Heart right ventricle (tissue), 16 donors: Measurements from ENCODE around the gene FUT7. TPM values are rescaled to one million over a fixed set of nuclear protein-coding genes. Genes with fewer than 3 reads are reported as not detected.
A peak's percentile ranks its signal among the peaks of the same experiment; 100 is the strongest.

Experiments
- ATAC-seq, 8 donors: fragments of 200-7000 bp; cut with Tn5 transposase; one replicate each; pipeline ENCODE4 v1.9.1; 2020; ENCODE audit warnings: mild to moderate bottlenecking in 8 of 8, moderate library complexity in 8 of 8, moderate number of reproducible peaks in 1 of 8
- DNase-seq, 2 donors: peaks; one replicate each; pipeline ENCODE4 v3.0.0-alpha.2; 2020
- H3K27ac ChIP-seq, 10 donors: fragments of 200-600 bp; sonication (generic) in 2 of 10; one replicate each; pipeline versions ENCODE4 v1.5.0 to v1.8.0; 2020 to 2022; ENCODE audit warnings: mild to moderate bottlenecking in 3 of 10
- H3K27me3 ChIP-seq, 7 donors: fragments of 200-600 bp; one replicate each; pipeline ENCODE4 v1.8.0; 2021 to 2022; ENCODE audit warnings: mild to moderate bottlenecking in 2 of 7
- H3K36me3 ChIP-seq, 9 donors: fragments of 200-600 bp; sonication (generic) in 1 of 9; one replicate each; pipeline versions ENCODE4 v1.5.0 to v1.8.0; 2020 to 2022; ENCODE audit warnings: mild to moderate bottlenecking in 2 of 9
- H3K4me1 ChIP-seq, 9 donors: fragments of 200-600 bp; sonication (generic) in 1 of 9; one replicate each; pipeline versions ENCODE4 v1.5.0 to v1.8.0; 2020 to 2022; ENCODE audit warnings: mild to moderate bottlenecking in 4 of 9
- H3K4me3 ChIP-seq, 10 donors: fragments of 200-600 bp; sonication (generic) in 2 of 10; one replicate each; pipeline versions ENCODE4 v1.5.0 to v1.8.0; 2020 to 2022; ENCODE audit warnings: mild to moderate bottlenecking in 7 of 10, moderate library complexity in 2 of 10
- H3K9me3 ChIP-seq, 11 donors: fragments of 200-600 bp in 10 of 11; sonication (generic) in 2 of 11; one replicate each; pipeline versions ENCODE4 v1.5.0 to v1.8.0; 2013 to 2022; ENCODE audit warnings: mild to moderate bottlenecking in 2 of 11, control low read depth in 1 of 11, moderate library complexity in 1 of 11
- WGBS, 2 donors: extraction: QIAGEN DNeasy Blood & Tissue Kit; methylation state at CpG; one replicate each; pipeline ENCODE4 v1.1.7; 2013; ENCODE audit warnings: inconsistent platforms in 1 of 2; 5-methylcytosine and 5-hydroxymethylcytosine counted together
- intact Hi-C, 10 donors: fragments of 100-400 bp; cut with DNase I; formaldehyde crosslinking; loops; one replicate each; pipeline versions ENCODE4 v1.11.1 to v1.14.2; 2022
- polyA plus RNA-seq, 2 donors: library from polyadenylated mRNA; stranded (reverse); fragments of 200-250 nt; gene quantifications; one replicate each; pipeline ENCODE4 v1.2.3, GENCODE V29; 2013
- total RNA-seq, 10 donors: library from RNA; stranded (reverse); fragmentation: NEBNext Ultra II Directional in 3 of 10; extraction: Animal tissue kit (Norgen Biotek cat#: 25700) in 3 of 10; gene quantifications; one replicate each; pipeline versions ENCODE4 v1.2.1 to v1.2.4, GENCODE V29; 2021 to 2023
- TF ChIP-seq, protein P1 (sequence below), 9 donors: fragments of 200-600 bp; sonication (generic) in 2 of 9; IDR thresholded peaks; one replicate each; pipeline versions ENCODE4 v1.5.0 to v1.8.0; 2021 to 2022; ENCODE audit warnings: antibody characterized with exemption in 9 of 9, mild to moderate bottlenecking in 5 of 9, moderate library complexity in 1 of 9
- donor health status: Arrhythmogenic right ventricular cardiomyopathy.
- donor health status: ischemic (EF 13 %, LVEDD 7.1; RV severe dilation, severe dysfunction).
- donor health status: healthy with polysubstance abuse.
- donor health status: DM: no; HTN: yes; CAD: no.
- donor health status: DM: no; HTN: no; CAD: no.
- donor health status: ischemic (EF 25% LVEDD 6.9; RV normal size, moderate dysfunction).
- donor health status: ischemic (EF 25% LVEDD 5.7; RV mildly dilated, moderate dysfunction).
- donor health status: healthy.
- donor health status: DM: yes; HTN: yes; CAD: no.
- donor health status: Ischemic cardiomyopathy.
- donor health status: ischemic (EF 35%, LVEDD 5.7; RV mildly dilated, moderate dysfunction).
- donor health status: nonischemic (EF 11% LVEDD 7.7; RV severe dilation, severe dysfunction).
- donor health status: DM: yes; HTN: yes; CAD: no.
- donor health status: PGD.
- donor health status: ischemic (EF 29% LVEDD 5.4; RV normal size, mild dysfunction).
- donor health status: nonischemic (EF 23%, LVEDD 6.1; RV moderate dilation, normal function).

The FUT7 gene
- total and polyA plus RNA-seq, 12 donors = 0.07 to 0.30 (median 0.15) TPM; not detected in 5

DNA sequence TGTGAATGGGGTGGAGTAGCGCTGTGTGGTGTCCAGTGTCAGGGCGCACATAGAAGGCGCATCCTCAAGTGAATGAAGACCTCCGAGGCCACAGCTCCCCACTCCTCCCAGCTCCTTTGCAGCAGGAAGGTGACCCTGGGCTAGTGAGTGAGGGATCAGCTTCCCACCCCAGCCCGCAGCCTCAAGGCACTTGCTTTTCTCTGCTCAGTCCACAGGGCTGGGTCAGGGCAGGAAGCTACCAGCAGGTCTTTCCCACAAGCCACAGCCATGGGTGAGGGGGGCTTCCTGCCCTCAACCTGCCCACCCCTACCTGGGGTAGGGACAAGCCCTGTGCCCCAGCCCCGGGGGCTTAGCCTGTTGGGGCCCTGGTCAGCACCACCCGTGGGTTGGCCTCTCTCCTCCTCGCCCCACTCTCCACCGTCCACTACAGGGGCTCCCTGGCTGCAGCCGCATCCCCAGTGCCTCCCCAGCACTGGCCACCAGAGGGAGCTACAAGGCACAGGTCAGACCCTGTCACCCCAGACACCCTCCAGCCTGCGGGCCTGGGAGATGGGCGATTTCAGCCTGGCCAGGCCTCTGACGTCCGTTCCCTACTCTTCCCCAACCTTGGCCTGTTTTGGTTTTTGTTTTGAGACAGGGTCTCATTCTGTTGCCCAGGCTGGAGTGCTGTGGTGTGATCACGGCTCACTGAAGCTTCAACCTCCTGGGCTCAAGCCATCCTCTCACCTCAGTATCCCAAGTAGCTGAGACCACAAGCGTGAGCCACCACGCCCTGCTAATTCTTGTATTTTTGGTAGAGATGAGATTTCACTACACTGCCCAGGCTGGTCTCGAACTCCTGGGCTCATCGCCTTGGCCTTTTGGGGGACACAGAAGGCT, 2.6 kb downstream of the FUT7 start:
- ATAC-seq (peak; percentile 59 to 83 (median 70)), DNase-seq (peak; percentile 78 to 88)
- peak overlapping the region in 9 of 10 donors; percentile 1 to 88 (median 68) for H3K4me3 ChIP-seq
- peak overlapping the region in 3 of 10 donors; percentile 15 to 83 (median 53) for H3K27ac ChIP-seq
- H3K9me3 ChIP-seq = no peaks in the 10 kb centered on the region
- 32 to 33% methylated on average over 19 of the region's 19 CpGs for WGBS, 2 donors
- H3K4me1 ChIP-seq = peaks cover 12 to 55% (median 30%) of the 10 kb centered on the region in 9 donors
- intact Hi-C loops = loop anchor here in 3 of 10 donors (2.0 to 10.0 kb wide), 4 partner anchors 78 to 237 kb away; partner anchors contain the start of genes AJM1 (in 1 of the 3), PHPT1 (in 1 of the 3) and TMEM141 (in 1 of the 3)
- TF ChIP-seq, protein P1, sequence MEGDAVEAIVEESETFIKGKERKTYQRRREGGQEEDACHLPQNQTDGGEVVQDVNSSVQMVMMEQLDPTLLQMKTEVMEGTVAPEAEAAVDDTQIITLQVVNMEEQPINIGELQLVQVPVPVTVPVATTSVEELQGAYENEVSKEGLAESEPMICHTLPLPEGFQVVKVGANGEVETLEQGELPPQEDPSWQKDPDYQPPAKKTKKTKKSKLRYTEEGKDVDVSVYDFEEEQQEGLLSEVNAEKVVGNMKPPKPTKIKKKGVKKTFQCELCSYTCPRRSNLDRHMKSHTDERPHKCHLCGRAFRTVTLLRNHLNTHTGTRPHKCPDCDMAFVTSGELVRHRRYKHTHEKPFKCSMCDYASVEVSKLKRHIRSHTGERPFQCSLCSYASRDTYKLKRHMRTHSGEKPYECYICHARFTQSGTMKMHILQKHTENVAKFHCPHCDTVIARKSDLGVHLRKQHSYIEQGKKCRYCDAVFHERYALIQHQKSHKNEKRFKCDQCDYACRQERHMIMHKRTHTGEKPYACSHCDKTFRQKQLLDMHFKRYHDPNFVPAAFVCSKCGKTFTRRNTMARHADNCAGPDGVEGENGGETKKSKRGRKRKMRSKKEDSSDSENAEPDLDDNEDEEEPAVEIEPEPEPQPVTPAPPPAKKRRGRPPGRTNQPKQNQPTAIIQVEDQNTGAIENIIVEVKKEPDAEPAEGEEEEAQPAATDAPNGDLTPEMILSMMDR (IDR thresholded peaks at IDR 0.05) = peak; percentile 82 to 96 (median 89)
- no peaks in the 10 kb centered on the region for H3K27me3 ChIP-seq
- no peaks in the 10 kb centered on the region for H3K36me3 ChIP-seq

- DNase-seq (peak; percentile 54 to 77), ATAC-seq (peak; percentile 16 to 59 (median 40))
- intact Hi-C loops = loop anchor here in 3 of 10 donors (2.0 to 10.0 kb wide), 4 partner anchors 78 to 236 kb away; partner anchors contain the start of genes AJM1 (in 1 of the 3), PHPT1 (in 1 of the 3) and TMEM141 (in 1 of the 3)
- WGBS, 2 donors = 1% methylated on average over 65 to 94 of the region's 98 CpGs
- no peaks in the 10 kb centered on the region for H3K9me3 ChIP-seq
- no peaks in the 10 kb centered on the region for H3K27me3 ChIP-seq
- peaks cover 12 to 52% (median 30%) of the 10 kb centered on the region in 9 donors for H3K4me1 ChIP-seq
- no peaks in the 10 kb centered on the region for H3K36me3 ChIP-seq
- TF ChIP-seq, protein P1 (IDR thresholded peaks at IDR 0.05) = peak in 2 of 9 donors; percentile 20 to 28
- peak overlapping the region; percentile 44 to 88 (median 68) for H3K4me3 ChIP-seq
- peak overlapping the region in 9 of 10 donors; percentile 48 to 83 (median 55) for H3K27ac ChIP-seq
These were observed 3.4 kb downstream of the FUT7 start for GRCh38 chr9:137028263-137029057.

DNA sequence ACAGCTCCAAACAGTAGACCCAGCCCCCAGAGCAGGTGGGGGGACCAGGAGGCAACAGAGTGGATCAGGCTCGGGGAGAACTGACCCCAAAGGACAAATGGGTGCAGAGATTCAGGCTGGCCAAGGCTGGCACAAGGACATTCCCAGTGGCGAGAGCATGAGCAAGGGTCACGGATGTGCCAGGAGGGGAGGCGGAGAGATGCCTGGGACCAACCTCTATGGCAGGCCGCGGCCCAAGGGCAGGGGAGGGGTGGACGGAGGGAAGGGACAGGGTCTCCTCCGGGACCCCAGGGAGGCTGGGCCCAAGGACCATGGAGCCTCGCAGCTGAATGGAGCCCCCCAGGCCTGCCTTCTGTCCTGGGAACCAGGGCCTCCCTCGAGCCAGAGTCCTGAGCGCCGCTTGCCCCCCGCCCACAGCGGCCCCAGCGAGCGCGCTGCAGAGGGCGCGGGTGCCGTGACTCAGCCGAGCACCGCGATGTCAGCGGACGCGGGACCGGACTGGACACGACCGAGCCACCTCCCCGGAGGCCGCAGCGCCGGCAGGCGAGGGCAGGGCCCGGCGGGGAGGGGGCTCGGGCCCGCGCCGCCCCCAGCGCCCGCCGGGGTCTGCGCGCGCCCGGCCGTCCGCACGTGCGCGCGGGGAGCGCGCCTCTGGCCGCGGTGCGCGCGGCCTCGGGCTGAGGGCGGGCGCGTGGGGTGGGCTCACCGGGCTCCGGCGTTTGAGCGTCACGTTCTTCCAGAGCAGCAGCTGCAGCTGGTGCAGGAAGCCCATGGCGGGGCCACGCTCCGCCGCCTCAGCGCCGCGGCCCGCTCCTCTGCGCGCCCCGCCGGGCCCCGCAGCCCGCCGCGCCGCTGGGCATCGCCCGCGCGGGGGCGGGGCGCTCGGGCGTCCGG, 4.3 kb downstream of the FUT7 start, which contains the start of gene ABCA2:
ABCA2 (minus strand) TSS at position 869 of the 894 bp plus-strand sequence; CDS start at position 772, 97 bp downstream.
- intact Hi-C loops = loop anchor here in 3 of 10 donors (2.0 to 10.0 kb wide), 4 partner anchors 77 to 235 kb away; partner anchors contain the start of genes AJM1 (in 1 of the 3), PHPT1 (in 1 of the 3) and TMEM141 (in 1 of the 3)
- Histone ChIP-seq H3K27me3 (no peaks in the 10 kb centered on the region), H3K4me1 (peaks cover 12 to 49% (median 30%) of the 10 kb centered on the region in 9 donors), H3K36me3 (peaks cover 0 to under 1% (median 0%) of the 10 kb centered on the region in 9 donors), H3K9me3 (no peaks in the 10 kb centered on the region), H3K27ac (peak within 1 kb of the TSS in 9 of 10 donors; percentile 48 to 83 (median 55)), H3K4me3 (peak within 1 kb of the TSS; percentile 44 to 88 (median 68))
- TF ChIP-seq, protein P1 (IDR thresholded peaks at IDR 0.05) = no peak
- DNase-seq (peak in 1 of 2 donors; percentile 51), ATAC-seq (peak in 1 of 8 donors; percentile 6)
- WGBS, 2 donors = 4% methylated on average over 82 to 95 of the region's 95 CpGs
